ENCODE results near the gene CA9. TPM values are rescaled to one million over a fixed set of nuclear protein-coding genes. Genes with fewer than 3 reads are reported as not detected.
A peak's percentile ranks its signal among the peaks of the same experiment; 100 is the strongest.

The CA9 gene
- total RNA-seq, 1 donor from 2014 or later: 1.1 TPM

DNA sequence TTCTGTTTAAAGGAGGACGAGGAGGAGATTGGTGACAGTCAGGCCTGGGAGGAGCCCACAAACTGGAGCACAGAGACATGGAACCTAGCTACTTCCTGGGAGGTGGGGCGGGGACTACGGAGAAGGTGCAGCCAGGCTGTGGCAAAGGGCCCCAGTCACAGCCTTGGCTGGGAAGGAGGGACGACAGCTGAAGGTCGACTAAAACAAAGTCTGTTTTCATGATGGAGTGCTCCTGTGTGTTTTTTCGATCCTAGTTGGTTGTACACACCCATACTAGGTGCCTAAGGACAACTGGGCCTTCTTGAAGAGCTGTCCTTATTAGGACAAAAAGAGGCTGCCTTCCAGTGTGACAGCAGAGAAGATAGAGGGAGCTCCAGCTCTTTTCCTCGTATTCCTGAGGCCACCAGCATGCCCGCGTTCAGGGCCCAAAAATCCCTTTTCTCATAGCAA lies 12.7 kb upstream of the CA9 start:
- H3K9me3 Mint-ChIP-seq: no peaks in the 10 kb centered on the region
- H3K27ac Mint-ChIP-seq: peak overlapping the region; percentile 59
- peaks cover 48% of the 10 kb centered on the region for H3K4me1 Mint-ChIP-seq
- TF ChIP-seq, protein P1, sequence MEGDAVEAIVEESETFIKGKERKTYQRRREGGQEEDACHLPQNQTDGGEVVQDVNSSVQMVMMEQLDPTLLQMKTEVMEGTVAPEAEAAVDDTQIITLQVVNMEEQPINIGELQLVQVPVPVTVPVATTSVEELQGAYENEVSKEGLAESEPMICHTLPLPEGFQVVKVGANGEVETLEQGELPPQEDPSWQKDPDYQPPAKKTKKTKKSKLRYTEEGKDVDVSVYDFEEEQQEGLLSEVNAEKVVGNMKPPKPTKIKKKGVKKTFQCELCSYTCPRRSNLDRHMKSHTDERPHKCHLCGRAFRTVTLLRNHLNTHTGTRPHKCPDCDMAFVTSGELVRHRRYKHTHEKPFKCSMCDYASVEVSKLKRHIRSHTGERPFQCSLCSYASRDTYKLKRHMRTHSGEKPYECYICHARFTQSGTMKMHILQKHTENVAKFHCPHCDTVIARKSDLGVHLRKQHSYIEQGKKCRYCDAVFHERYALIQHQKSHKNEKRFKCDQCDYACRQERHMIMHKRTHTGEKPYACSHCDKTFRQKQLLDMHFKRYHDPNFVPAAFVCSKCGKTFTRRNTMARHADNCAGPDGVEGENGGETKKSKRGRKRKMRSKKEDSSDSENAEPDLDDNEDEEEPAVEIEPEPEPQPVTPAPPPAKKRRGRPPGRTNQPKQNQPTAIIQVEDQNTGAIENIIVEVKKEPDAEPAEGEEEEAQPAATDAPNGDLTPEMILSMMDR (IDR thresholded peaks at IDR 0.05; ENCODE audit: unreplicated experiment): no peak
- peaks cover 3% of the 10 kb centered on the region for H3K27me3 Mint-ChIP-seq (ENCODE audit: low read depth)
- DNase-seq (ENCODE audit: low spot score in 2 of 2, unreplicated experiment in 2 of 2): no peak
- no peak overlapping the region for H3K4me3 Mint-ChIP-seq
- H3K36me3 Mint-ChIP-seq: peaks cover 3% of the 10 kb centered on the region

- Mint-ChIP-seq H3K27ac (peak overlapping the region; percentile 29), H3K4me1 (peaks cover 47% of the 10 kb centered on the region), H3K27me3 (ENCODE audit: low read depth) (peaks cover 3% of the 10 kb centered on the region), H3K36me3 (peaks cover 3% of the 10 kb centered on the region), H3K9me3 (no peaks in the 10 kb centered on the region), H3K4me3 (no peak overlapping the region)
- no peak for DNase-seq (ENCODE audit: low spot score in 2 of 2, unreplicated experiment in 2 of 2)
- TF ChIP-seq, protein P1 (IDR thresholded peaks at IDR 0.05; ENCODE audit: unreplicated experiment): no peak
These were observed 11.9 kb upstream of the CA9 start for GRCh38 chr9:35661756-35662350.

DNA sequence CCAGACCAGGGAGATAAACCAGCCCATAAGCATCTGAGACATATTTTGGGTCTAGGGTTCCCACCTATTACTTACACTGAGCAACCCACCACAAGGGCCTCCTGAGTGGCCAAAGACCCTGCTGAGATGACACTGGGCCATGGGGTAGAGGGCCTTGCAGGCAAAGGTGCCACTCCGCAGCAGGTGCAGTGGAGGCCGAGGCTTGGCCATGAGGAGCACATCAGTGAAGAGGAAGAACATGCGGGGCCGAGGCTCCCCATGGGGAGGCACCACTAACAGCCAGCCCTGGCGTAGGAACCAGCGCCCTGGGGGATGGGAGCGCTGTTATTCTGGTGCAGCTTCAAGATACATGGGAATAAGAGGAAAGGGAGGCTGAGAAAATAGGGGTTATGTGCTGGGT lies 11.3 kb upstream of the CA9 start:
- Mint-ChIP-seq H3K9me3 (no peaks in the 10 kb centered on the region), H3K36me3 (peaks cover 3% of the 10 kb centered on the region), H3K27ac (peak overlapping the region; percentile 3), H3K4me1 (peaks cover 43% of the 10 kb centered on the region), H3K27me3 (ENCODE audit: low read depth) (peaks cover 3% of the 10 kb centered on the region), H3K4me3 (no peak overlapping the region)
- TF ChIP-seq, protein P1 (IDR thresholded peaks at IDR 0.05; ENCODE audit: unreplicated experiment): no peak
- no peak for DNase-seq (ENCODE audit: low spot score in 2 of 2, unreplicated experiment in 2 of 2)

- Mint-ChIP-seq H3K27ac (peak within 1 kb of the TSS; percentile 96), H3K9me3 (no peaks in the 10 kb centered on the region), H3K4me1 (peaks cover 40% of the 10 kb centered on the region), H3K27me3 (ENCODE audit: low read depth) (no peaks in the 10 kb centered on the region), H3K4me3 (peak within 1 kb of the TSS; percentile 77), H3K36me3 (peaks cover 3% of the 10 kb centered on the region)
- TF ChIP-seq, protein P1 (IDR thresholded peaks at IDR 0.05; ENCODE audit: unreplicated experiment): no peak
- peak; percentile 76 to 85 for DNase-seq (ENCODE audit: low spot score in 2 of 2, unreplicated experiment in 2 of 2)
These were observed 8.9 kb upstream of the CA9 start, which contains the start of gene ARHGEF39 for GRCh38 chr9:35664531-35665470. Gene ARHGEF39 (minus strand): TSS chr9:35665195. CDS start chr9:35665169, 26 bp downstream.

GRCh38 chr9:35665471-35665818 lies 8.3 kb upstream of the CA9 start:
- TF ChIP-seq, protein P1 (IDR thresholded peaks at IDR 0.05; ENCODE audit: unreplicated experiment): no peak
- Mint-ChIP-seq H3K36me3 (peaks cover 3% of the 10 kb centered on the region), H3K27ac (peak overlapping the region; percentile 81), H3K4me1 (peaks cover 40% of the 10 kb centered on the region), H3K9me3 (no peaks in the 10 kb centered on the region), H3K4me3 (peak overlapping the region; percentile 77), H3K27me3 (ENCODE audit: low read depth) (no peaks in the 10 kb centered on the region)
- DNase-seq (ENCODE audit: low spot score in 2 of 2, unreplicated experiment in 2 of 2): no peak
